Mesendoderm (in vitro differentiated cells): ENCODE results near the gene RPS6KB2.
A peak's percentile ranks its signal among the peaks of the same experiment; 100 is the strongest.

Experiments
- DNase-seq: peaks from one replicate; pipeline ENCODE4 v3.0.0; 2013
- H2AK5ac ChIP-seq: 2 replicates; pipeline ENCODE4 v1.6.1; 2013; ENCODE audit warnings: low read length, inconsistent platforms
- H2BK120ac ChIP-seq: 2 replicates; pipeline ENCODE4 v1.6.1; 2013; ENCODE audit warnings: low read depth, mild to moderate bottlenecking, low read length, moderate library complexity, mixed read lengths
- H2BK15ac ChIP-seq: replicated peaks from 2 replicates; pipeline ENCODE4 v1.6.1; 2013; ENCODE audit warnings: low read depth, mild to moderate bottlenecking, moderate library complexity
- H2BK5ac ChIP-seq: 2 replicates; pipeline ENCODE4 v1.6.1; 2013; ENCODE audit warnings: low read length, inconsistent platforms
- H3K18ac ChIP-seq: 2 replicates; pipeline ENCODE4 v1.6.1; 2013; ENCODE audit warnings: mild to moderate bottlenecking, low read length, mixed read lengths
- H3K23ac ChIP-seq: one replicate; pipeline ENCODE4 v1.6.1; 2013; ENCODE audit warnings: low read length
- H3K27ac ChIP-seq: 2 replicates; pipeline ENCODE4 v1.5.1; 2013; ENCODE audit warnings: low read depth, mild to moderate bottlenecking, inconsistent platforms, low read length, moderate library complexity
- H3K27me3 ChIP-seq: 2 replicates; pipeline ENCODE4 v1.6.1; 2013; ENCODE audit warnings: low read length, control low read depth, mild to moderate bottlenecking, inconsistent platforms; ENCODE audit not compliant: insufficient read depth, poor library complexity
- H3K36me3 ChIP-seq: 2 replicates; pipeline ENCODE4 v1.6.1; 2013; ENCODE audit warnings: low read length, inconsistent platforms; ENCODE audit not compliant: control insufficient read depth, insufficient read depth
- H3K4ac ChIP-seq: one replicate; pipeline ENCODE4 v1.6.1; 2013; ENCODE audit warnings: low read depth, mild to moderate bottlenecking, low read length, moderate library complexity
- H3K4me1 ChIP-seq: 2 replicates; pipeline ENCODE4 v1.6.1; 2013; ENCODE audit warnings: low read depth, low read length, inconsistent platforms; ENCODE audit not compliant: control insufficient read depth
- H3K4me2 ChIP-seq: 2 replicates; pipeline ENCODE4 v1.6.1; 2013; ENCODE audit warnings: low read length
- H3K4me3 ChIP-seq: 2 replicates; pipeline ENCODE4 v1.5.1; 2013; ENCODE audit warnings: mild to moderate bottlenecking, low read length
- H3K56ac ChIP-seq: one replicate; pipeline ENCODE4 v1.6.1; 2013; ENCODE audit warnings: low read length
- H3K79me1 ChIP-seq: 2 replicates; pipeline ENCODE4 v1.6.1; 2013; ENCODE audit warnings: low read length, inconsistent platforms
- H3K79me2 ChIP-seq: 2 replicates; pipeline ENCODE4 v1.6.1; 2013; ENCODE audit warnings: mild to moderate bottlenecking, low read length; ENCODE audit not compliant: control insufficient read depth, insufficient read depth
- H3K9ac ChIP-seq: 2 replicates; pipeline ENCODE4 v1.6.1; 2013; ENCODE audit warnings: low read length, inconsistent platforms
- H4K5ac ChIP-seq: one replicate; pipeline ENCODE4 v1.6.1; 2013; ENCODE audit warnings: low read length
- H4K8ac ChIP-seq: one replicate; pipeline ENCODE4 v1.6.1; 2013; ENCODE audit warnings: low read depth, mild to moderate bottlenecking, control low read depth, low read length, moderate library complexity
- WGBS: extraction: QIAGEN DNeasy Blood & Tissue Kit; methylation state at CpG from one replicate; pipeline ENCODE4 v1.1.7; 2013; ENCODE audit warnings: low lambda C conversion rate, missing lambda C conversion rate; ENCODE audit not compliant: insufficient coverage; ENCODE audit errors: extremely low coverage; 5-methylcytosine and 5-hydroxymethylcytosine counted together

RPS6KB2 gene

GRCh38 chr11:67415501-67416304 is 12.6 kb upstream of the RPS6KB2 start, which contains the start of gene CARNS1:
CARNS1 (plus strand) TSS chr11:67415678; CDS start chr11:67416200, 522 bp downstream.
- no peak within 1 kb of the TSS for H3K4me3 ChIP-seq
- no peak within 1 kb of the TSS for H2BK120ac ChIP-seq
- no peak within 1 kb of the TSS for H3K23ac ChIP-seq
- peak within 1 kb of the TSS; percentile 45 for H3K56ac ChIP-seq
- H3K79me1 ChIP-seq, result no peaks in the 10 kb centered on the region
- no peak within 1 kb of the TSS for H2BK5ac ChIP-seq
- no peaks in the 10 kb centered on the region for H3K4me1 ChIP-seq
- no peak within 1 kb of the TSS for H4K5ac ChIP-seq
- no peak within 1 kb of the TSS for H4K8ac ChIP-seq
- peak within 1 kb of the TSS; percentile 52 for H3K18ac ChIP-seq
- no peak within 1 kb of the TSS for H3K27ac ChIP-seq
- H3K27me3 ChIP-seq, result no peaks in the 10 kb centered on the region
- peak within 1 kb of the TSS; percentile 32 for H3K9ac ChIP-seq
- WGBS, result no CpG with 5 or more reads among the region's 67 CpGs
- no peaks in the 10 kb centered on the region for H3K79me2 ChIP-seq
- no peak within 1 kb of the TSS for H2BK15ac ChIP-seq
- H2AK5ac ChIP-seq, result no peak within 1 kb of the TSS
- H3K36me3 ChIP-seq, result no peaks in the 10 kb centered on the region
- no peak within 1 kb of the TSS for H3K4ac ChIP-seq
- peak; percentile 45 for DNase-seq
- peak within 1 kb of the TSS; percentile 28 for H3K4me2 ChIP-seq

GRCh38 chr11:67416416-67417335 is 11.6 kb upstream of the RPS6KB2 start:
- Histone ChIP-seq H2AK5ac (no peak overlapping the region), H3K4me1 (no peaks in the 10 kb centered on the region), H3K79me1 (no peaks in the 10 kb centered on the region), H3K27me3 (no peaks in the 10 kb centered on the region), H3K36me3 (no peaks in the 10 kb centered on the region), H4K5ac (no peak overlapping the region), H3K27ac (no peak overlapping the region), H3K4ac (no peak overlapping the region), H3K4me2 (no peak overlapping the region), H3K56ac (no peak overlapping the region), H3K9ac (no peak overlapping the region), H2BK15ac (no peak overlapping the region), H3K18ac (no peak overlapping the region), H3K23ac (no peak overlapping the region), H3K4me3 (no peak overlapping the region), H4K8ac (no peak overlapping the region), H2BK5ac (no peak overlapping the region), H3K79me2 (no peaks in the 10 kb centered on the region), H2BK120ac (no peak overlapping the region)
- WGBS, result no CpG with 5 or more reads among the region's 21 CpGs
- DNase-seq, result peak; percentile 28

- no peaks in the 10 kb centered on the region for H3K27me3 ChIP-seq
- WGBS, result no CpG with 5 or more reads among the region's 12 CpGs
- H3K4me1 ChIP-seq, result no peaks in the 10 kb centered on the region
- no peak overlapping the region for H4K5ac ChIP-seq
- H3K4me3 ChIP-seq, result no peak overlapping the region
- H3K79me1 ChIP-seq, result no peaks in the 10 kb centered on the region
- no peak overlapping the region for H2BK5ac ChIP-seq
- H2AK5ac ChIP-seq, result no peak overlapping the region
- no peaks in the 10 kb centered on the region for H3K79me2 ChIP-seq
- H3K4me2 ChIP-seq, result no peak overlapping the region
- H3K9ac ChIP-seq, result no peak overlapping the region
- H3K36me3 ChIP-seq, result no peaks in the 10 kb centered on the region
- no peak overlapping the region for H2BK120ac ChIP-seq
- H2BK15ac ChIP-seq, result no peak overlapping the region
- H4K8ac ChIP-seq, result no peak overlapping the region
- DNase-seq, result no peak
- H3K4ac ChIP-seq, result no peak overlapping the region
- no peak overlapping the region for H3K23ac ChIP-seq
- H3K27ac ChIP-seq, result no peak overlapping the region
- H3K18ac ChIP-seq, result no peak overlapping the region
- H3K56ac ChIP-seq, result no peak overlapping the region
These were observed 10.9 kb upstream of the RPS6KB2 start for GRCh38 chr11:67417425-67417824.

- no peak overlapping the region for H4K8ac ChIP-seq
- H3K9ac ChIP-seq, result no peak overlapping the region
- no peak overlapping the region for H3K4ac ChIP-seq
- no peak overlapping the region for H3K23ac ChIP-seq
- no peak overlapping the region for H2AK5ac ChIP-seq
- H3K4me3 ChIP-seq, result no peak overlapping the region
- no peak overlapping the region for H3K27ac ChIP-seq
- DNase-seq, result no peak
- H3K18ac ChIP-seq, result no peak overlapping the region
- H2BK5ac ChIP-seq, result no peak overlapping the region
- H3K36me3 ChIP-seq, result no peaks in the 10 kb centered on the region
- H2BK120ac ChIP-seq, result no peak overlapping the region
- no peaks in the 10 kb centered on the region for H3K79me1 ChIP-seq
- no peak overlapping the region for H4K5ac ChIP-seq
- no peaks in the 10 kb centered on the region for H3K27me3 ChIP-seq
- H2BK15ac ChIP-seq, result no peak overlapping the region
- no peaks in the 10 kb centered on the region for H3K4me1 ChIP-seq
- WGBS, result no CpG with 5 or more reads among the region's 26 CpGs
- no peak overlapping the region for H3K56ac ChIP-seq
- no peaks in the 10 kb centered on the region for H3K79me2 ChIP-seq
- H3K4me2 ChIP-seq, result no peak overlapping the region
These were observed 9.6 kb upstream of the RPS6KB2 start for GRCh38 chr11:67418476-67419281.

GRCh38 chr11:67419325-67420049 is 8.8 kb upstream of the RPS6KB2 start:
- Histone ChIP-seq H4K5ac (no peak overlapping the region), H3K4ac (no peak overlapping the region), H3K79me1 (no peaks in the 10 kb centered on the region), H3K36me3 (no peaks in the 10 kb centered on the region), H3K9ac (no peak overlapping the region), H2BK5ac (no peak overlapping the region), H3K27ac (no peak overlapping the region), H2BK15ac (no peak overlapping the region), H3K4me1 (no peaks in the 10 kb centered on the region), H3K4me3 (no peak overlapping the region), H3K23ac (no peak overlapping the region), H3K56ac (peak overlapping the region; percentile 95), H2BK120ac (no peak overlapping the region), H3K79me2 (no peaks in the 10 kb centered on the region), H3K4me2 (no peak overlapping the region), H2AK5ac (no peak overlapping the region), H3K27me3 (no peaks in the 10 kb centered on the region), H3K18ac (no peak overlapping the region), H4K8ac (no peak overlapping the region)
- no peak for DNase-seq
- no CpG with 5 or more reads among the region's 21 CpGs for WGBS
